ENCODE data around the gene HCAR3. TPM values are rescaled to one million over a fixed set of nuclear protein-coding genes. Genes with fewer than 3 reads are reported as not detected.
A peak's percentile ranks its signal among the peaks of the same experiment; 100 is the strongest.

The HCAR3 gene
- polyA plus RNA-seq, 1 of the 3 experiments (the other 2 are of a cell fraction), result not detected

DNA sequence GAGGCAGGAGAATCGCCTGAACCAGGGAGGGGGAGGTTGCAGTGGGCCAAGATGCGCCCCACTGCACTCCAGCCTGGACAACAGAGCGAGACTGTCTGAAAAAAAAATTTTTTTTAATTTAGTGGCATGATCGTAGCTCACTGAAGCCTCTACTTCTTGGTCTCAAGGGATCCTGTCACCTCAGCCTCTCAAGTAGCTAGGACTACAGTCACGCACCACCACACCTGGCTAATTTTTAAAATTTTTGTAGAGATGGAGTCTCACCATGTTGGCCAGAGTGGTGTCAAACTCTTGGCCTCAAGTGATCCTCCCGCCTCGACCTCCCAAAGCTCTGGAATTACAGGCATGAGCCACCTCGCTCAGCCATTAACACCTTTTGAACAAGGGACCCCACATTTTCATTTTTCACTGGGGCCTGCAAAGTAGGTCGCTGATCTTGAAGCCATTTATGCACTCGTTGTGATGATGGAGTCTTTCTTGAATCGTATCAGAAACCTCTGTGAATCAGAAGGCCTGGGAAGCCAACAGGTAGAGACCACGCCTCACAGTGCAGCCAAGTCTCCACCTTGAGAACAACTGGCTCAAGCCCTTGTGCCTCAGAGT is 8.1 kb upstream of the HCAR3 start:
- Histone ChIP-seq H3K79me2 (ENCODE audit: insufficient read depth) (no peaks in the 10 kb centered on the region), H3K27ac (ENCODE audit: low read depth in 2 of 2, low read length in 1 of 2) (no peak overlapping the region), H2AFZ (ENCODE audit: low read depth) (peak overlapping the region; percentile 64; the same call in 1 of the 2 replicates), H3K9me3 (no peaks in the 10 kb centered on the region), H3K9me2 (no peaks in the 10 kb centered on the region), H3K9ac (no peak overlapping the region), H3K4me1 (ENCODE audit: control insufficient read depth in 1 of 2, insufficient read depth in 2 of 2, low read depth in 1 of 2, low read length in 1 of 2) (no peaks in the 10 kb centered on the region), H3K27me3 (ENCODE audit: insufficient read depth) (no peaks in the 10 kb centered on the region), H4K20me1 (ENCODE audit: insufficient read depth) (no peaks in the 10 kb centered on the region), H3F3A (replicated peaks; ENCODE audit: insufficient read depth) (no peaks in the 10 kb centered on the region), H3K4me3 (ENCODE audit: low read depth in 2 of 2, low read length in 1 of 2) (no peak overlapping the region), H3K36me3 (replicated peaks in 1 of 2; ENCODE audit: control insufficient read depth in 1 of 2, insufficient read depth in 2 of 2, low read length in 1 of 2) (no peaks in the 10 kb centered on the region), H3K4me2 (no peak overlapping the region)
- CTCF ChIA-PET, result interaction anchor here (0.9 kb wide), 1 partner anchor 84 kb away, joined by 3 read pairs; no protein-coding TSS in a partner anchor
- 88% methylated on average over 12 of the region's 12 CpGs for WGBS (ENCODE audit: low lambda C conversion rate)
- no peak for DNase-seq
- TF ChIP-seq NFIC (IDR thresholded peaks at IDR 0.05; ENCODE audit: borderline replicate concordance) (no peak), MEF2A (IDR thresholded peaks at IDR 0.05; ENCODE audit: borderline replicate concordance, low read depth) (no peak), MXI1 (IDR thresholded peaks at IDR 0.05; ENCODE audit: low read depth, low read length) (no peak)
- TF ChIP-seq, protein P1, sequence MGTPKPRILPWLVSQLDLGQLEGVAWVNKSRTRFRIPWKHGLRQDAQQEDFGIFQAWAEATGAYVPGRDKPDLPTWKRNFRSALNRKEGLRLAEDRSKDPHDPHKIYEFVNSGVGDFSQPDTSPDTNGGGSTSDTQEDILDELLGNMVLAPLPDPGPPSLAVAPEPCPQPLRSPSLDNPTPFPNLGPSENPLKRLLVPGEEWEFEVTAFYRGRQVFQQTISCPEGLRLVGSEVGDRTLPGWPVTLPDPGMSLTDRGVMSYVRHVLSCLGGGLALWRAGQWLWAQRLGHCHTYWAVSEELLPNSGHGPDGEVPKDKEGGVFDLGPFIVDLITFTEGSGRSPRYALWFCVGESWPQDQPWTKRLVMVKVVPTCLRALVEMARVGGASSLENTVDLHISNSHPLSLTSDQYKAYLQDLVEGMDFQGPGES (IDR thresholded peaks at IDR 0.05; ENCODE audit: low read depth, low read length), result no peak
- TF ChIP-seq, protein P2, sequence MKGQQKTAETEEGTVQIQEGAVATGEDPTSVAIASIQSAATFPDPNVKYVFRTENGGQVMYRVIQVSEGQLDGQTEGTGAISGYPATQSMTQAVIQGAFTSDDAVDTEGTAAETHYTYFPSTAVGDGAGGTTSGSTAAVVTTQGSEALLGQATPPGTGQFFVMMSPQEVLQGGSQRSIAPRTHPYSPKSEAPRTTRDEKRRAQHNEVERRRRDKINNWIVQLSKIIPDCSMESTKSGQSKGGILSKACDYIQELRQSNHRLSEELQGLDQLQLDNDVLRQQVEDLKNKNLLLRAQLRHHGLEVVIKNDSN (IDR thresholded peaks at IDR 0.05; ENCODE audit: borderline replicate concordance, low read depth), result no peak
- POLR2A ChIA-PET, result no interaction called here

DNA sequence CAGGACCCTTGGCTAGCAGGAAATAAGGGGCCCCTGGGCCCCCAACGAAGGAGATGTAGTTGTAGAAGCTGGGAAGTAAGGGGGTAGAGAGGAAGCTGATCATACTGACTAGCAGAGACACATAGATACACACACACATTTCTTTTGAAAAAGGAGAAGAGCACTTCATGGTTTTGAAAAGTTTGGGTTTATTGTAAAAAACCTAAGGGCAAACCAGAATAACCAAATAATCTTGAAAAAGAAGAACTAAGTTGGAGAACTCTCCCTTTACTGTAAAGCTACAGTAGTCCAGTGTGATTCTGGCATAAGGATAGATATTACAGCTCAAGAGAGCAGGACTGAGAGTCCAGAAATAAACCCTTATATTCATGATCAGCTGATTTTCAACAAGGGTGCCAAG is 5.8 kb upstream of the HCAR3 start:
- H3K4me3 ChIP-seq (ENCODE audit: low read depth in 2 of 2, low read length in 1 of 2), result no peak overlapping the region
- CTCF ChIA-PET, result interaction anchor here (0.5 kb wide), 1 partner anchor 31 kb away, joined by 3 read pairs; no protein-coding TSS in a partner anchor
- no peaks in the 10 kb centered on the region for H3K9me2 ChIP-seq
- H3K4me2 ChIP-seq, result no peak overlapping the region
- no peak overlapping the region for H3K9ac ChIP-seq
- H3K4me1 ChIP-seq (ENCODE audit: control insufficient read depth in 1 of 2, insufficient read depth in 2 of 2, low read depth in 1 of 2, low read length in 1 of 2), result no peaks in the 10 kb centered on the region
- no peak for DNase-seq
- no peaks in the 10 kb centered on the region for H4K20me1 ChIP-seq (ENCODE audit: insufficient read depth)
- WGBS (ENCODE audit: low lambda C conversion rate), result 16% methylated on average over 1 of the region's 1 CpG
- H3K27me3 ChIP-seq (ENCODE audit: insufficient read depth), result no peaks in the 10 kb centered on the region
- H3K9me3 ChIP-seq, result no peaks in the 10 kb centered on the region
- H3F3A ChIP-seq (replicated peaks; ENCODE audit: insufficient read depth), result no peaks in the 10 kb centered on the region
- TF ChIP-seq EZH2phosphoT487 (IDR thresholded peaks at IDR 0.05; ENCODE audit: borderline replicate concordance, low read depth) (no peak), TAF1 (IDR thresholded peaks at IDR 0.05; ENCODE audit: borderline replicate concordance, low read depth, low read length) (no peak), FOXM1 (IDR thresholded peaks at IDR 0.05; ENCODE audit: low read depth) (no peak)
- no peaks in the 10 kb centered on the region for H3K36me3 ChIP-seq (replicated peaks in 1 of 2; ENCODE audit: control insufficient read depth in 1 of 2, insufficient read depth in 2 of 2, low read length in 1 of 2)
- POLR2A ChIA-PET, result interaction anchor here (0.6 kb wide), 1 partner anchor 35 kb away, joined by 3 read pairs; no protein-coding TSS in a partner anchor
- H3K79me2 ChIP-seq (ENCODE audit: insufficient read depth), result no peaks in the 10 kb centered on the region
- H2AFZ ChIP-seq (ENCODE audit: low read depth), result no peak overlapping the region
- H3K27ac ChIP-seq (ENCODE audit: low read depth in 2 of 2, low read length in 1 of 2), result no peak overlapping the region

DNA sequence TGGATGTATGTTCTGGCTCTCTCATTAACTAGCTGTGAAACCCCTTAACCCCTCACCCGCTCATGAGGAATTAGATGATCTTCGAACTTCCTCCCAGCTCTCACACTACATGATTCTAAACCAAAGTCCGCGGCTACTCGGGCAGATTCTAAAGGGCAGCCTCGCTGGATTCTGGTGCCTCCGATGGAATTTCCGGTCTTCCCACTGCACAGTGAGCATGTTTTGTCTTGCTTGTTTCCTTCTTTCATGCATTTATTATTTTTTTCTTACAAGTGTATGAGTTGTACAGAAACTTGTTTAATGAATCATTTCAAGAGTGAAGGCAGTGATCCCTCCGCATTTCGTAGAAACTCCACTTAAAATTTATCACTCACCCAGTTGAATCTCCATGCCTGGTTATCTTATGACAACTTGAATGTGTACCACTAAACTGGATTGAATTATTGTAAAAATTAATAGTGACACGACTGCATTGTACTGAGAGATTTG is 4.5 kb upstream of the HCAR3 start:
- WGBS (ENCODE audit: low lambda C conversion rate), result 94% methylated on average over 11 of the region's 11 CpGs
- Histone ChIP-seq H3K4me3 (ENCODE audit: low read depth in 2 of 2, low read length in 1 of 2) (no peak overlapping the region), H2AFZ (ENCODE audit: low read depth) (no peak overlapping the region), H3K27ac (ENCODE audit: low read depth in 2 of 2, low read length in 1 of 2) (no peak overlapping the region), H3F3A (replicated peaks; ENCODE audit: insufficient read depth) (no peaks in the 10 kb centered on the region), H3K9me3 (no peaks in the 10 kb centered on the region), H3K36me3 (replicated peaks in 1 of 2; ENCODE audit: control insufficient read depth in 1 of 2, insufficient read depth in 2 of 2, low read length in 1 of 2) (no peaks in the 10 kb centered on the region), H3K27me3 (ENCODE audit: insufficient read depth) (no peaks in the 10 kb centered on the region), H3K9ac (no peak overlapping the region), H3K9me2 (no peaks in the 10 kb centered on the region), H3K4me1 (ENCODE audit: control insufficient read depth in 1 of 2, insufficient read depth in 2 of 2, low read depth in 1 of 2, low read length in 1 of 2) (no peaks in the 10 kb centered on the region), H3K4me2 (no peak overlapping the region), H3K79me2 (ENCODE audit: insufficient read depth) (no peaks in the 10 kb centered on the region), H4K20me1 (ENCODE audit: insufficient read depth) (no peaks in the 10 kb centered on the region)
- no peak for DNase-seq
- POLR2A ChIA-PET, result no interaction called here
- CTCF ChIA-PET, result no interaction called here
- no peak for TF ChIP-seq MXI1 (IDR thresholded peaks at IDR 0.05; ENCODE audit: low read depth, low read length)
- no peak for TF ChIP-seq SIN3A (IDR thresholded peaks at IDR 0.05; ENCODE audit: borderline replicate concordance, low read depth, low read length)
- TF ChIP-seq, protein P3, sequence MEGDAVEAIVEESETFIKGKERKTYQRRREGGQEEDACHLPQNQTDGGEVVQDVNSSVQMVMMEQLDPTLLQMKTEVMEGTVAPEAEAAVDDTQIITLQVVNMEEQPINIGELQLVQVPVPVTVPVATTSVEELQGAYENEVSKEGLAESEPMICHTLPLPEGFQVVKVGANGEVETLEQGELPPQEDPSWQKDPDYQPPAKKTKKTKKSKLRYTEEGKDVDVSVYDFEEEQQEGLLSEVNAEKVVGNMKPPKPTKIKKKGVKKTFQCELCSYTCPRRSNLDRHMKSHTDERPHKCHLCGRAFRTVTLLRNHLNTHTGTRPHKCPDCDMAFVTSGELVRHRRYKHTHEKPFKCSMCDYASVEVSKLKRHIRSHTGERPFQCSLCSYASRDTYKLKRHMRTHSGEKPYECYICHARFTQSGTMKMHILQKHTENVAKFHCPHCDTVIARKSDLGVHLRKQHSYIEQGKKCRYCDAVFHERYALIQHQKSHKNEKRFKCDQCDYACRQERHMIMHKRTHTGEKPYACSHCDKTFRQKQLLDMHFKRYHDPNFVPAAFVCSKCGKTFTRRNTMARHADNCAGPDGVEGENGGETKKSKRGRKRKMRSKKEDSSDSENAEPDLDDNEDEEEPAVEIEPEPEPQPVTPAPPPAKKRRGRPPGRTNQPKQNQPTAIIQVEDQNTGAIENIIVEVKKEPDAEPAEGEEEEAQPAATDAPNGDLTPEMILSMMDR (IDR thresholded peaks at IDR 0.05), result no peak
- TF ChIP-seq FOXM1 (IDR thresholded peaks at IDR 0.05; ENCODE audit: low read depth), result no peak
- TF ChIP-seq, protein P4, sequence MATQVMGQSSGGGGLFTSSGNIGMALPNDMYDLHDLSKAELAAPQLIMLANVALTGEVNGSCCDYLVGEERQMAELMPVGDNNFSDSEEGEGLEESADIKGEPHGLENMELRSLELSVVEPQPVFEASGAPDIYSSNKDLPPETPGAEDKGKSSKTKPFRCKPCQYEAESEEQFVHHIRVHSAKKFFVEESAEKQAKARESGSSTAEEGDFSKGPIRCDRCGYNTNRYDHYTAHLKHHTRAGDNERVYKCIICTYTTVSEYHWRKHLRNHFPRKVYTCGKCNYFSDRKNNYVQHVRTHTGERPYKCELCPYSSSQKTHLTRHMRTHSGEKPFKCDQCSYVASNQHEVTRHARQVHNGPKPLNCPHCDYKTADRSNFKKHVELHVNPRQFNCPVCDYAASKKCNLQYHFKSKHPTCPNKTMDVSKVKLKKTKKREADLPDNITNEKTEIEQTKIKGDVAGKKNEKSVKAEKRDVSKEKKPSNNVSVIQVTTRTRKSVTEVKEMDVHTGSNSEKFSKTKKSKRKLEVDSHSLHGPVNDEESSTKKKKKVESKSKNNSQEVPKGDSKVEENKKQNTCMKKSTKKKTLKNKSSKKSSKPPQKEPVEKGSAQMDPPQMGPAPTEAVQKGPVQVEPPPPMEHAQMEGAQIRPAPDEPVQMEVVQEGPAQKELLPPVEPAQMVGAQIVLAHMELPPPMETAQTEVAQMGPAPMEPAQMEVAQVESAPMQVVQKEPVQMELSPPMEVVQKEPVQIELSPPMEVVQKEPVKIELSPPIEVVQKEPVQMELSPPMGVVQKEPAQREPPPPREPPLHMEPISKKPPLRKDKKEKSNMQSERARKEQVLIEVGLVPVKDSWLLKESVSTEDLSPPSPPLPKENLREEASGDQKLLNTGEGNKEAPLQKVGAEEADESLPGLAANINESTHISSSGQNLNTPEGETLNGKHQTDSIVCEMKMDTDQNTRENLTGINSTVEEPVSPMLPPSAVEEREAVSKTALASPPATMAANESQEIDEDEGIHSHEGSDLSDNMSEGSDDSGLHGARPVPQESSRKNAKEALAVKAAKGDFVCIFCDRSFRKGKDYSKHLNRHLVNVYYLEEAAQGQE (IDR thresholded peaks at IDR 0.05; ENCODE audit: low read depth, low read length), result no peak
